ENCODE measurements around the gene HBEGF. TPM values are rescaled to one million over a fixed set of nuclear protein-coding genes. Genes with fewer than 3 reads are reported as not detected.

Gene HBEGF
- total RNA-seq, 4 donors from 2014 or later = 5.8 to 13.0 (median 12.6) TPM

DNA sequence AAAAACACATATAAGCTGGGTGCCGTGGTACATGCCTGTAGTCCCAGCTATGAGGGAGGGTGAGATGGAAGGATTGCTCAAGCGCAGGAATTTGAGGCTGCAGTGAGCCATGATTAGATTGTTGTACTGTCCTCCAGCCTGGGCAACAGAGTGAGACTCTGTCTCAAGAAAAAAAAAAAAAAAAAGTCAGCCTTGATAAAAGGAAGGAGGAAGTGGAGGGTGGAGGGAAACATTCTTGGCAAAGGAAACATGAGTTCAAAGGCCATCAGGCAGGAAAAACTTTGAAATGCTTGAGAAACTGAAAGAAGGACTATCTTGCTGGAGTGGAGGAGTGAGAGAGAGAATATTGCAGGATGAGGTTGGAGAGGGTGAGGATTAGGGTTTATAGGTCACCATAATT lies 36.9 kb upstream of the HBEGF start:
- Histone ChIP-seq H3K27ac (no peak overlapping the region), H3K27me3 (no peaks in the 10 kb centered on the region), H3K4me3 (replicated peaks in 1 of 3) (no peak overlapping the region), H3K9me3 (no peaks in the 10 kb centered on the region), H3K36me3 (no peaks in the 10 kb centered on the region), H3K4me1 (no peaks in the 10 kb centered on the region)
- intact Hi-C loops (cut with DNase I) = no loop called here
- no peak for TF ChIP-seq POLR2A (IDR thresholded peaks at IDR 0.05)
- TF ChIP-seq, protein P1, sequence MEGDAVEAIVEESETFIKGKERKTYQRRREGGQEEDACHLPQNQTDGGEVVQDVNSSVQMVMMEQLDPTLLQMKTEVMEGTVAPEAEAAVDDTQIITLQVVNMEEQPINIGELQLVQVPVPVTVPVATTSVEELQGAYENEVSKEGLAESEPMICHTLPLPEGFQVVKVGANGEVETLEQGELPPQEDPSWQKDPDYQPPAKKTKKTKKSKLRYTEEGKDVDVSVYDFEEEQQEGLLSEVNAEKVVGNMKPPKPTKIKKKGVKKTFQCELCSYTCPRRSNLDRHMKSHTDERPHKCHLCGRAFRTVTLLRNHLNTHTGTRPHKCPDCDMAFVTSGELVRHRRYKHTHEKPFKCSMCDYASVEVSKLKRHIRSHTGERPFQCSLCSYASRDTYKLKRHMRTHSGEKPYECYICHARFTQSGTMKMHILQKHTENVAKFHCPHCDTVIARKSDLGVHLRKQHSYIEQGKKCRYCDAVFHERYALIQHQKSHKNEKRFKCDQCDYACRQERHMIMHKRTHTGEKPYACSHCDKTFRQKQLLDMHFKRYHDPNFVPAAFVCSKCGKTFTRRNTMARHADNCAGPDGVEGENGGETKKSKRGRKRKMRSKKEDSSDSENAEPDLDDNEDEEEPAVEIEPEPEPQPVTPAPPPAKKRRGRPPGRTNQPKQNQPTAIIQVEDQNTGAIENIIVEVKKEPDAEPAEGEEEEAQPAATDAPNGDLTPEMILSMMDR (IDR thresholded peaks at IDR 0.05) = no peak
- 72 to 76% methylated on average over 2 of the region's 2 CpGs for WGBS, 2 donors
- no peak for DNase-seq

DNA sequence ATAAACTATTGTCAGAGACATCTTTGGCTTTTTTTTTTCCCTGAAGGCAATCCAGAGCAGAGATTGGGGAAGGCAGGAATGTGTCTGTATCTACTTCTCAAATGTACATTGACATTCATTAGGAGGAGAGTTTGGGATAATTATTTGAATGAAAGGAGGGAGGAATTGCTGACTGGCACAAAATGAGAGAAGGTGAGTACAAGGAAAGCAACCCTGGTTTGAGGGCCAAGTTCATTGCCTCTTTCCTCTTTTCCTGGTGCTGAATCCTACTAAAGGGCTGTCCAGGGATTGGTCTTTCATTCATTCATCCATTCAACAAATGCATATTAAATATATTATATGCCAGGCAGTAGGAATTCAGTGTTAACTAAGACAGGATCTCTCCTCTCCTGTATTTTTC lies 36.5 kb upstream of the HBEGF start:
- H3K27me3 ChIP-seq = no peaks in the 10 kb centered on the region

DNA sequence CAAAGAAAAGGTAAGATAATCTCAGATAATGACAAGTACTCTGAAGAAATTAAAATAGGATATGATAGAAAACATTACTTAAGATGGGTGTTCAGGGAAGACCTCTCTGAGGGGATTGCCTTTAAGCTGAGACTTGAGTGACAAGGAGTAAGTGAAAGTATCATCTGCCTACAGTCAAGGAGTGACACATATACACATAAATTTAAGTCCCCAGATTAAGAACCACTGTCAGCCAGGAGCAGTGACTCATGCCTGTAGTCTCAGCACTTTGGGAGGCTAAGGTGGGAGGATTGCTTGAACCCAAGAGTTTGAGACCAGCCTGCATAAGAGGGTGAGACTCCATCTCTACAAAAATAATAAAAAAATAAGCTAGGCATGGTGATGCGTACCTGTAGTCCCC lies 35.6 kb upstream of the HBEGF start:
- intact Hi-C loops (cut with DNase I) = no loop called here
- 91 to 92% methylated on average over 1 of the region's 1 CpG for WGBS, 2 donors

More for the DNA sequence above, 36.5 kb upstream of the HBEGF start:
- no peak for TF ChIP-seq POLR2A (IDR thresholded peaks at IDR 0.05)
- TF ChIP-seq, protein P1 (IDR thresholded peaks at IDR 0.05) = no peak
- H3K36me3 ChIP-seq = no peaks in the 10 kb centered on the region
- no peaks in the 10 kb centered on the region for H3K4me1 ChIP-seq
- H3K9me3 ChIP-seq = no peaks in the 10 kb centered on the region
- intact Hi-C loops (cut with DNase I) = no loop called here
- no peak for DNase-seq
- H3K27ac ChIP-seq = no peak overlapping the region
- no peak overlapping the region for H3K4me3 ChIP-seq (replicated peaks in 1 of 3)

DNA sequence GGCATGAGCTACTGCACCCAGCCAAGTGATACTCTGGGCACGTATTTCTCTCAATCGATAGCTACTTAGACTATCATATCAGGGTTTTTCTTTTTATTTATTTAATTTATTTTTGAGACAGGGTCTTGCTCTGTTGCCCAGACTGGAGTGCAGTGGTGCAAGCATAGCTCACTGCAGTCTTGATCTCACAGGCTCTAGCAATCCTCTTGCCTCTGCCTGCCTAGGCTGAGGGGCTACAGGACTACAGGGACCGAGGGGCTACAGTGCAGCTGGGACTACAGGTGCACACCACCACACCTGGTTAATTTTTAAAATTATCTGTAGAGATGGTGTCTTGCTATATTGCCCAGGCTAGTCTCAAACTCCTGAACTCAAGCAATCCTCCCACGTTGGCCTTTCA lies 34.9 kb upstream of the HBEGF start:
- WGBS, 2 donors = 87 to 96% methylated on average over 4 of the region's 4 CpGs

More for the DNA sequence above, 35.6 kb upstream of the HBEGF start:
- no peak overlapping the region for H3K4me3 ChIP-seq (replicated peaks in 1 of 3)
- H3K4me1 ChIP-seq = no peaks in the 10 kb centered on the region
- no peak for TF ChIP-seq POLR2A (IDR thresholded peaks at IDR 0.05)
- TF ChIP-seq, protein P1 (IDR thresholded peaks at IDR 0.05) = no peak
- DNase-seq = no peak
- no peaks in the 10 kb centered on the region for H3K9me3 ChIP-seq
- no peak overlapping the region for H3K27ac ChIP-seq
- H3K27me3 ChIP-seq = no peaks in the 10 kb centered on the region
- H3K36me3 ChIP-seq = no peaks in the 10 kb centered on the region

DNA sequence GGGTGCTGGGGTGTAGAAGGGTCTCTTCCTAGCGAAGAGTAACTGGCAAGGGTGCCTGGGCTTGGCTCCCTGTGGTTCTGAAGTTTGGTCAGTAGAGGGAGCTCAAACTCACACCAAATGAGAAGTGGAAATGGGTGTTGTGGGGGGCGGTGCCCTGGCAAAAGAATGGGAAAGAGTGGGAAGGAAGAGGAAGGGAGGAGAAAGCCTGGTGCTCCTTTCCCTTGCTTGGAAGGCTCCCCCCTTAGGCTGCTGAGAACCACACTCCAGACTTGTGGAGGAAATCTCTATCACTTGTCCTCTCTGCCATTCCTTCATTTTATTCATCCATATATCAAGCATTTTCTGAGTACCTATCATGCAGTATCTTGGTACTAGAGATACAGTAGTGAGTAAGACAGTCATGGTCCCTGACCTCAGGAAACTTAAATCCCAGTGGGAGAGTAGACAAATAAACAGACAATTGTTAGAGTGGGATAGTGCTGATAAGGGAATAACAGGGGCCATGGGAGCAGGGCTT lies 26.6 kb upstream of the HBEGF start:
- intact Hi-C loops (cut with DNase I) = loop anchor here (5.0 to 10.0 kb wide), 2 partner anchors 262 to 344 kb away; partner anchors contain the start of genes CD14 and TMCO6
- H3K4me1 ChIP-seq = peaks cover 0 to 5% of the 10 kb centered on the region in 2 donors
- no peaks in the 10 kb centered on the region for H3K36me3 ChIP-seq
- TF ChIP-seq POLR2A (IDR thresholded peaks at IDR 0.05) = no peak
- TF ChIP-seq, protein P1 (IDR thresholded peaks at IDR 0.05) = peak; percentile 50 to 86 (median 75)
- WGBS, 2 donors = 7 to 18% methylated on average over 2 of the region's 2 CpGs
- no peak overlapping the region for H3K27ac ChIP-seq
- H3K9me3 ChIP-seq = no peaks in the 10 kb centered on the region
- H3K27me3 ChIP-seq = no peaks in the 10 kb centered on the region
- DNase-seq = peak; percentile 70 to 78
- H3K4me3 ChIP-seq (replicated peaks in 1 of 3) = no peak overlapping the region

More for the DNA sequence above, 34.9 kb upstream of the HBEGF start:
- Histone ChIP-seq H3K27me3 (no peaks in the 10 kb centered on the region), H3K4me3 (replicated peaks in 1 of 3) (no peak overlapping the region), H3K36me3 (no peaks in the 10 kb centered on the region), H3K9me3 (no peaks in the 10 kb centered on the region), H3K27ac (no peak overlapping the region), H3K4me1 (no peaks in the 10 kb centered on the region)
- TF ChIP-seq, protein P1 (IDR thresholded peaks at IDR 0.05) = no peak
- no peak for TF ChIP-seq POLR2A (IDR thresholded peaks at IDR 0.05)
- DNase-seq = no peak
- intact Hi-C loops (cut with DNase I) = no loop called here

All from thyroid gland (tissue), 4 donors.